Stomach (tissue), 9 donors: ENCODE results near the gene RAB8A. TPM values are rescaled to one million over a fixed set of nuclear protein-coding genes. Genes with fewer than 3 reads are reported as not detected.

Source experiments
- DNase-seq, 2 donors: peaks; one replicate each; pipeline versions ENCODE4 v3.0.0 to v3.0.0-alpha.2; 2013 to 2019
- H3K27ac ChIP-seq, 5 donors: fragments of 200-600 bp in 4 of 5; sonication (generic) in 4 of 5; one replicate each; pipeline ENCODE4 v1.5.1; 2013 to 2019; ENCODE audit warnings: mild to moderate bottlenecking in 1 of 5, moderate library complexity in 1 of 5
- H3K27me3 ChIP-seq, 3 donors: fragments of 200-600 bp; sonication (generic); one replicate each; pipeline ENCODE4 v1.5.1; 2017 to 2019; ENCODE audit warnings: mixed run types in 1 of 3
- H3K36me3 ChIP-seq, 4 donors: fragments of 200-600 bp; sonication (generic); 1 replicate in 3 of 4; 2 replicates in 1 of 4; pipeline ENCODE4 v1.5.1; 2016 to 2019
- H3K4me1 ChIP-seq, 4 donors: fragments of 200-600 bp; sonication (generic); one replicate each; pipeline ENCODE4 v1.5.1; 2016 to 2019
- H3K4me3 ChIP-seq, 4 donors: fragments of 200-600 bp; sonication (generic) in 3 of 4; one replicate each; pipeline ENCODE4 v1.5.1; 2016 to 2019; ENCODE audit warnings: mild to moderate bottlenecking in 1 of 4
- H3K9me3 ChIP-seq, 4 donors: fragments of 200-600 bp; sonication (generic); one replicate each; pipeline ENCODE4 v1.5.1; 2016 to 2019
- CTCF ChIP-seq, 7 experiments: fragments of 450-650 bp in 4 of 7; fragments of 200-600 bp in 3 of 7; sonication (generic) in 3 of 7; IDR thresholded peaks; one replicate each; pipeline ENCODE4 v1.5.1; 2016 to 2019; ENCODE audit warnings: antibody characterized with exemption in 7 of 7, control low read depth in 2 of 7, mild to moderate bottlenecking in 1 of 7
- EP300 ChIP-seq: sonication (generic); formaldehyde crosslinking; IDR thresholded peaks from one replicate; pipeline ENCODE4 v1.6.1; 2017; ENCODE audit warnings: antibody characterized with exemption
- POLR2A ChIP-seq, 4 donors: fragments of 450-650 bp; IDR thresholded peaks; one replicate each; pipeline ENCODE4 v1.6.1; 2016; ENCODE audit warnings: antibody characterized with exemption in 4 of 4, control low read depth in 2 of 4, mild to moderate bottlenecking in 1 of 4, moderate library complexity in 1 of 4
- POLR2AphosphoS5 ChIP-seq, 3 donors: sonication (generic); formaldehyde crosslinking; IDR thresholded peaks; one replicate each; pipeline ENCODE4 v1.6.1; 2016; ENCODE audit warnings: antibody characterized with exemption in 3 of 3
- WGBS, 5 donors: extraction: QIAGEN DNeasy Blood & Tissue Kit in 3 of 5; methylation state at CpG; one replicate each; pipeline versions ENCODE4 v1.1.5 to v1.1.7; 2013 to 2018; 5-methylcytosine and 5-hydroxymethylcytosine counted together
- intact Hi-C: fragments of 100-400 bp; cut with DNase I; formaldehyde crosslinking; loops from one replicate; pipeline ENCODE4 v1.15.1; 2023; ENCODE audit warnings: low total_unique reads
- polyA plus RNA-seq, 3 donors: library from polyadenylated mRNA; stranded (reverse); fragments of 200-250 nt; gene quantifications; one replicate each; pipeline ENCODE4 v1.2.3, GENCODE V29; 2013
- total RNA-seq, 5 donors: library from RNA; depleted of rRNA; stranded (reverse); fragments of >200 nt; gene quantifications; one replicate each; pipeline versions ENCODE4 v1.1.0 to v1.2.3, GENCODE V29; 2014 to 2016
- donor health status: healthy with polysubstance abuse.
- donor health status: Bipolar disorder and iron deficiency.
- donor health status: healthy.

The RAB8A gene
- total and polyA plus RNA-seq, 8 donors, result 1.8 to 63.4 (median 31.8) TPM

- peak overlapping the region in 4 of 5 donors; percentile 61 to 100 (median 76) for H3K27ac ChIP-seq
- H3K4me3 ChIP-seq, result no peak overlapping the region
- H3K9me3 ChIP-seq, result no peaks in the 10 kb centered on the region
- intact Hi-C loops, result no loop called here
- no peak for TF ChIP-seq POLR2AphosphoS5 (IDR thresholded peaks at IDR 0.05)
- no peak for TF ChIP-seq CTCF (IDR thresholded peaks at IDR 0.05)
- no peak for TF ChIP-seq POLR2A (IDR thresholded peaks at IDR 0.05)
- TF ChIP-seq EP300, result no peak
- H3K27me3 ChIP-seq, result no peaks in the 10 kb centered on the region
- peak in 1 of 2 donors; percentile 64 for DNase-seq
- H3K36me3 ChIP-seq, result peaks cover 99 to 100% (median 100%) of the 10 kb centered on the region in 4 donors
- WGBS, 5 donors, result 44 to 60% (median 50%) methylated on average over 10 of the region's 10 CpGs
- peaks cover 27 to 83% (median 44%) of the 10 kb centered on the region in 4 donors for H3K4me1 ChIP-seq
Observed at GRCh38 chr19:16089010-16089846, 22.5 kb upstream of the RAB8A start.

DNA sequence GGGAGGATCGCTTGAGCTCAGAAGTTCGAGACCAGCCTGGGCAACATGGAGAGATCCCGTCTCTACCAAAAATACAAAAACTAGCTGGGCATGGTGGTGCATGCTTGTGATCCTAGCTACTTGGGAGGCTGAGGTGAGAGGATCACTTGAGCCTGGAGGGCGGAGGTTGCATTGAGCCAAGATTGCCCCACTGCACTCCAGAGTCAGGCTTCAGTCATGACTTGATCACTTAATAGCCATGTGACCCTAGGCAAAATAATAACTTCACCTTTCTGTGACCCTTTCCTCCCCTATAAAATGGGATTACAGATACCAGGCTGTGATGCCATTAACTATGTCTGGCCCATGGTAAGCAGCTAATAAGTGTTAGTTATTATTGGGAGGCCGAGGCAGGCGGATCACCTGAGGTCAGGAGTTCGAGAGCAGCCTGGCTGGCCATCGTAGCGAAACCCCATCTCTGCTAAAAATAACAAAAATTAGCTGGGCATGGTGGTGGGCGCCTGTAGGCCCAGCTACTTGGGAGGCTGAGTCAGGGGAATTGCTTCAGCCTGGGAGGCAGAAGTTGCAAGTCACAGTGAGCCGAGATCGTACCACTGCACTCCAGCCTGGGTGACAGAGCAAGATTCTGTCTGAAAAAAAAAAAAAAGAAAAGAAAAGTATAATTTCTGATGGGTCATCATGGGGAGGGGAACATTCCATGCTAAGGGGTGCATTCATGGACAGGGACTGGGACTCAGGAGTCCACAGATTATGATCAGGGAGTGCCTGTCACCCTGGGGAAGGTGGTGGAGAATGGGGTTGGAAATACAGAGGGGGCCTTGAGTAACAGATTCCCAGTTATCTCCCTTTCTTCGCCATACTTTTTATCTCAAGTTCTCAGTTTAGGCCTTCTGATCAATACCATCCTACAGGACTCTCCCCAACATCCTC lies 19.9 kb upstream of the RAB8A start:
- H3K27me3 ChIP-seq, result no peaks in the 10 kb centered on the region
- intact Hi-C loops, result no loop called here
- DNase-seq, result no peak
- no peak overlapping the region for H3K4me3 ChIP-seq
- peaks cover 22 to 83% (median 38%) of the 10 kb centered on the region in 4 donors for H3K4me1 ChIP-seq
- WGBS, 5 donors, result 93 to 98% (median 95%) methylated on average over 13 of the region's 13 CpGs
- H3K27ac ChIP-seq, result peak overlapping the region in 4 of 5 donors; percentile 14 to 82 (median 52)
- no peaks in the 10 kb centered on the region for H3K9me3 ChIP-seq
- peaks cover 96 to 100% (median 99%) of the 10 kb centered on the region in 4 donors for H3K36me3 ChIP-seq
- no peak for TF ChIP-seq CTCF (IDR thresholded peaks at IDR 0.05)
- TF ChIP-seq POLR2A (IDR thresholded peaks at IDR 0.05), result no peak
- no peak for TF ChIP-seq POLR2AphosphoS5 (IDR thresholded peaks at IDR 0.05)

- H3K9me3 ChIP-seq, result no peaks in the 10 kb centered on the region
- DNase-seq, result no peak
- no peak for TF ChIP-seq POLR2AphosphoS5 (IDR thresholded peaks at IDR 0.05)
- TF ChIP-seq POLR2A (IDR thresholded peaks at IDR 0.05), result no peak
- TF ChIP-seq EP300, result no peak
- no peak for TF ChIP-seq CTCF (IDR thresholded peaks at IDR 0.05)
- intact Hi-C loops, result no loop called here
- no peaks in the 10 kb centered on the region for H3K27me3 ChIP-seq
- WGBS, 5 donors, result 64 to 83% (median 74%) methylated on average over 10 of the region's 10 CpGs
- peak overlapping the region; percentile 4 to 82 (median 75) for H3K27ac ChIP-seq
- peaks cover 90 to 100% (median 99%) of the 10 kb centered on the region in 4 donors for H3K36me3 ChIP-seq
- H3K4me3 ChIP-seq, result no peak overlapping the region
- peaks cover 18 to 81% (median 32%) of the 10 kb centered on the region in 4 donors for H3K4me1 ChIP-seq
Observed at GRCh38 chr19:16094360-16095070, 17.2 kb upstream of the RAB8A start.
